Measurements from ENCODE around the gene KLK12.

GRCh38 chr19:51010066-51010795 is 24.6 kb downstream of the KLK12 start:
- no peak for TF ChIP-seq POLR2AphosphoS5 (IDR thresholded peaks at IDR 0.05)
- TF ChIP-seq POLR2A (IDR thresholded peaks at IDR 0.05; ENCODE audit: low read depth): no peak
- no peak for TF ChIP-seq EP300 (IDR thresholded peaks at IDR 0.05)
- no peak for TF ChIP-seq CTCF (IDR thresholded peaks at IDR 0.05)

All from esophagus muscularis mucosa (tissue), 4 donors.